NCI-H1436 (cell line): ENCODE results near the gene DCC.

Experiments
- DNase-seq: peaks from one replicate; lab custom pipeline; 2025; lab: John Stamatoyannopoulos, UW

The DCC gene

DNA sequence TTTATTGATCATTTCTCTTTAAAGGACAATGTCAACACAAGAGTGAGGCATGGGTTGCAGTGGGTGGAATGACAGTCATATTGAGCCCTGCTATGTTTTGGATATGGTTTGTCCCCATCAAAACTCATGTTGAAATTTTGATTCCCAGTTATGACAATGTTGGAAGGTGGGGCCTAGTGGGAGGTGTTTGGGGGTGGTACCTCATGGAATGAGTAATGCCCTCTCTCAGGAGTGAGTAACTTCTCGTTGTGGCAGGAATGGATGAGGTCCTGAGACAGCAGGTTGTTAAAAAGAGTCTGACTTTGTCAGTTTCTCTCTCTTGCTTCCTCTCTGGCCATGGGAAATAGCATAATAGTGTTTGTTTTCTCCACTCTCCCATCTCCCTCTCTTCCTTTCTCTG lies 345.3 kb downstream of the DCC start:
- no peak for DNase-seq

DNA sequence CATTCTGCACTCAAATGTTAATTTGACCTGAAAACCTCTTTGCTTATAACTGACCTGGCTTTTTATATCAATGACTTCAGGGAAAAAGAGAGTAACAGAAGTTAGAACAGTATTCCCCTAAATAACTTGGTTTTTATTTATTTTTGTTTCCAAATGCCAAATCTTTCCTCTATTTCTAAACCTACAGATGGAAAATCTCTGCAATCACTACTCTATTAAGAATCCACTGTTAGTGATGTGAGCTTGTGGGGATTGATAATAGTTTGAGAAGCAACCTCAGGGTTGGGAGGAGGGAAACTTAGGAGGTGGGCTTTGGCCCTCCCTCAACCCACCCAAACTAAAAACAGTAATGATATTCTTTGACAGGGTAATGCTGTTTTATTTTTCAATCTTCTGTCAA lies 351.8 kb downstream of the DCC start:
- DNase-seq = no peak

DNA sequence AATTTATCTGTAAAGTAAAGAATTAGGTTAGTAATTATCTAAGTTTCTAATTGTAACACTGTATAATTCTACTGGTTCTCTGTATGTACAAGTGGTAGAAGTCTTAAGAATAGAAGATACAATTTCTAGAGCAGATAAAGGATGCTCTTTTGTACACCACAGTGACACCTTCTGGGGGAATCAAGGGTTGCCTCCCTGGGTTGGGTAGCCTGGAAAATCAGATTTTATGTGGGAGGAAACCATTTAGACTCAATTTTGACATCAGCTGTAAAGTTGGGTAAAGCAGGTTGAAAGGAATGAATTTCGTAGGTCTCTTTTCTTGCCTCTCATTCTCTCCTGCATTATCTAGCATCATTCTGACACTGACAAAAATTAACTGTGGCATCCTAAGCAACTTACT lies 354.8 kb downstream of the DCC start:
- DNase-seq = no peak

DNA sequence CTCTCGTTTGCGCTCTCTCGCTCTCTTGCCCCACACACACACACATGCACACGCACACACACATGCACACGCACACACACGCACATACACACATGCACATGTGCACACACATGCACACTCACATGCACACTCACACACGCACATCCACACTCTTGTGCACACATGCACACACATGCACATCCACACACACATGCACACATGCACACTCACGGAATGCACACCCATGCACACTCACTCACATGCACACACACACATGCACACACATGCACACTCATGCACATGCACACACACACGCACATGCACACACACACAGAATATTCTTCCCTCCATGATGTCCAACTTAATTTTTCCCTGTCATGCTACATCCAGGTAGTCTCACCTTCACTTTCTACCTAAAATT lies 360.1 kb downstream of the DCC start:
- DNase-seq = no peak

- DNase-seq = no peak
These were observed 360.8 kb downstream of the DCC start for GRCh38 chr18:52700816-52701215.

GRCh38 chr18:52701219-52701935 lies 361.4 kb downstream of the DCC start:
- no peak for DNase-seq

GRCh38 chr18:52715421-52715820 lies 375.4 kb downstream of the DCC start:
- DNase-seq = no peak

DNA sequence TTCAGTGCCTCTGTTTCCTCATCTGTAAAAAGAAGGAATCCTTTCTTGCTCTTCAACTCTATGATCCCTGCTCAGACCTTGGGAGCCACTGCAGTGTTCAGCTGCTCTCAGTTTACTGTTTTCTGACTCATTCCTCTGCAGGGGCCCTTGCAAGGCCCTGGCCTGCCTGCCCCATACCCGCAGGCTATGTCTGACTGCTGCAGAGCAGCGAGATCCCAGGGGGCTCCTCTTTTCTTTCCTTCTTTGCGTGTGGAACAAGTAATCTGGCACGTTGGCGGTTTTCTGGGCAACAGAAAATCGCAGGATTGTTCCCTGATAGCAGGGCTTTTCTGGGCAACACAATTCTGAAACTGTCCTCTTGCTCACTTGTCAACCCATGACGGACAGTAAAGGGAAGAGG lies 376.0 kb downstream of the DCC start:
- DNase-seq = no peak

- DNase-seq = no peak
These were observed 377.0 kb downstream of the DCC start for GRCh38 chr18:52716973-52717372.

- DNase-seq = no peak
These were observed 382.9 kb downstream of the DCC start for GRCh38 chr18:52722904-52723303.

DNA sequence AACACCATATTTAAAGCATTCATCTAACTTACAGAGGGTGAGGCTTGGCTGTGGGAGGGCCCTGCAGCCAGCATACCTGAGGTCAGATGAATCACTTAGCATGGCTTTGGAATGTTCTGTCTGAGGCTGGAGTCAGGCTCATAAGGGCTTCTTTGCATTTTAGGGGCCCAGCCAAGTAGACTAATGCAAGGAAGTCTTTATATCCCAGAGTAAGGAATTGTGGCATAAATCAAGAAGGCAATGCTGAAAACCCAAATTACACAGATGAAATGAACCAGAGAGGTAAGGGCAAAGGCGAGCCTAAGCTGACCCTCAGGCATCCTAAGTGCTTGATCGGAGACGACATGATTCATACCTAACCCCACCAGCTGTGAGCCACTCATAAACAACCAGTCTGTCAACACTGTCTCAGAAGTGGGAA lies 383.6 kb downstream of the DCC start:
- DNase-seq = no peak

DNA sequence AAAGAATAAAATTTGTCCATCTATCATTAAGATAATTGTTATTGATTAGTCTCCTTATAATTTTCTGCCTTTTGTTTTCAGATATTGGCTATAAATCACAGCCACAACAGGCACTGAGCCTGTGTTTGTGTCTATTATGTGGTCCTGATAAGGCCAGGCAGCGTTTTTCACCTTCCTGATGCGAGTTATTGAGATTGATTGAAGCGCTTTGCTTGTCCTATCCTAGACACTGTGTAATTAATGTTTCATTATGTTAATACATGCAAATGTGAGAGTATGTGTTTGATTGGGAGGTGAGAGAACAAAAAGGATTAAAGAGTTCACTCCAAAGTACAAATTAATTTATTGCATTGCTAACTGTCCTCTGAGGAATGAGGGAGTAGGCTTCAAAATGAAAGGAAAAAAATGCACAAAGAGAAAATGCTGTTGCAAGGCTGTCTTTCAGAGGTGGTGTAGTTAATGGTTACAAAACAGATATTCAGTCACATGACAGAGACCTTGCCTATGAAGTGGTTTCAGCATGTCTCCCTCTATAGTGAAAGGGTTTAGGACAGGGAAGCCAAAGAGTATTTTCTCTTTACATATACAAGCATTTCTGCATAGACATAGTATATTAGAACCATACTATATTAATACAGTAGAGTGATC lies 391.1 kb downstream of the DCC start:
- DNase-seq = no peak

- no peak for DNase-seq
These were observed 398.9 kb downstream of the DCC start for GRCh38 chr18:52738946-52739345.

- DNase-seq = no peak
These were observed 407.0 kb downstream of the DCC start for GRCh38 chr18:52746986-52747385.

DNA sequence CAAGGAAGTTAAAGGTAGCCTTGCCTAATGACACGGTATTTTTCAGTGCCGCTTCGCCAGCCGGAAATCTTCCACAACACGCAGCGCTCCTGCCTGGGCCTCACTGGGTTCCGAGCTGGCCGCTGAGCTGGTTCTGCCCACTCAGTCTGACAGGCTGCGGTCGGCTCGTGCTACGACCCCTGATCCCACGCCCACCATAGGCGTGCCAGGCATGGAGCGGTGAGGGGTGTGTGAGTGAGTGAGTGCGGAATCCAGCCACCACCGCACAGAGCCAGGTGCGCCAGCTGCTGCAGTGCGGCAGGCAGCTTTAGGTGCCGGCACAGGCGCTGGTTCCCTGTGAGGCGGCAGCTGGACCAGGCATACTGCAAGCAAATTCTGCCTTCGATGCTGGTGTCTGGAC lies 407.9 kb downstream of the DCC start:
- DNase-seq = no peak

DNA sequence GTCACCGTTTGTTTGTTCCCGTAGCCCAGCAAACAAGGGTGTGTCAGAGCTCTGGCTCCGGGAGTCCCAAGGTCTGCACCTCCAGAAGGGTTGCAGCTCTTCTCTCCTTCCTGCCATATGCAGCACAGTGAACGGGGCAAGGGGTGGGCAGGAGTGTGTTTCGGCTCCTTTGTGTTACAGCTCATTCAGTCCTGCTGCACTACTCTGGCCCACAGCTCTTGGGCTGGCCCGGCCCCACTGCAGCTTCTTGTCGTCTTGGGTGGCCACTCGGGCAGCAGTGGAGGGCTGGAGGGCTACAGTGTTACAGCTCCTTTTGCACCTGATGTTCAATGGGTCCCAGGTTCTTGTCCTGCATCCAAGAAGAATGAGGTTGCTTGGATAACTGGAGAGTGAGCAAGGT lies 408.3 kb downstream of the DCC start:
- DNase-seq = no peak

DNA sequence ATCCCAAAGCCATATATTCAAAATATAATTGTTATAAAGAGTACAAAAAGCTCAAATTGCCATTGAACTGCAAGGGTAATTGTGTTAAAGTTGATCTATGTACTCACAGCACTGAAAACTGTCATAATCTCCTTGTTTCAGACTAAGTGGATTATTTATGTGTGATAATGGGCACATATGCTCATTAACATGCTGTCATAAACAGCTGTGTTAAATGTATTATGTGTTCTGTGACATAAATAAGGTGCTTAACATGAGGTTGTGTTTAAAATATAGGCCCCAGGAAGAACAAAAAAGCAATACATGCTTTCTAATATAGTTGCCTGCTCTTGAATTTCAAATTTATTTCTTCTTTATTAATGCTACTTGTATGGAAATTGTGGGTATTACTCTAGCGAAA lies 409.5 kb downstream of the DCC start:
- DNase-seq = no peak

DNA sequence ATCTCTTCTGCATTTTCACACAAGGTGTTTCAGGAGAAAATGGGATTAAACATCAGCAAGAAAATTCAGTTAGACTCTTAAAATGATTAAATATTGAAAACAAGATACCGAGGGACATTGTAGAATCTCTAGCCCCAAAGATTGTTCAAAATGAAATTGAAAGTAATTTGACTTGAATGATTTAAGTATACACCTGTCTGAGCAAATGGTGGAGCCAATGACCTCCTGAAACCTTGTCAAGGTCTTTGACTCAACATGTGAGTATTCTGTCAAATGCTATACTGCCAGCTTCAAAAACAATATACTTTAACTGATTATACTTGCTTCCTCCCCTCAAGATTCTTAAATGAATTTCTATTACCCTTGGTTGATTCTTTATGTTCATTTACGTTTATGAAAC lies 411.0 kb downstream of the DCC start:
- DNase-seq = no peak

GRCh38 chr18:52764316-52764715 lies 424.3 kb downstream of the DCC start:
- no peak for DNase-seq

DNA sequence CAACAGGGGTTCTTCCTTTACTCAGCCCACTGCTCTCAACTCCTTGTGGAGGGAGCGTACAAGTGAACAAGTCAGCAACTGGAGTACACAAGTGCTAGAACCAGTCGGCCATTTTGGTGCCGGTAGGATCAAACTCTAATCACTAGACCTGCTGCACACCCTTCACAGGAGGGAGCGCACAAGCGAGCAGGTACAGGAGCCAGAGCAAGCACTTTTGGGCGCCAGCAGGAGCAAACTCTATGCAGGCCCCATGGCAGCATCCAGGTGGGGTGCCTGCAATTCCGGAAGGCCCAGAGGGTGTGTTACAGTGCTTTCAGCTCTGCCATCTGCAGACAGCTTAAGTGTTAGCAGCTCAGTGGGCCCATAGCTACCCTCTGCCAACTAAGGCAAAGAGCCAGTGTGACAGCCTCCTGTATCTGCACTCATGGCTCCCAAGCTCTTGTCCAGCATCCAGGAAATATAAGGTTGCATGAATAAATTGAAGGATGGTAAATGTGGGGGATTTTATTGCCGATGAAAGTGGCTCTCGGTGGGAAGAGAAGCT lies 426.1 kb downstream of the DCC start:
- no peak for DNase-seq

GRCh38 chr18:52781113-52781512 lies 441.1 kb downstream of the DCC start:
- no peak for DNase-seq

GRCh38 chr18:52791321-52791720 lies 451.3 kb downstream of the DCC start:
- DNase-seq = no peak

DNA sequence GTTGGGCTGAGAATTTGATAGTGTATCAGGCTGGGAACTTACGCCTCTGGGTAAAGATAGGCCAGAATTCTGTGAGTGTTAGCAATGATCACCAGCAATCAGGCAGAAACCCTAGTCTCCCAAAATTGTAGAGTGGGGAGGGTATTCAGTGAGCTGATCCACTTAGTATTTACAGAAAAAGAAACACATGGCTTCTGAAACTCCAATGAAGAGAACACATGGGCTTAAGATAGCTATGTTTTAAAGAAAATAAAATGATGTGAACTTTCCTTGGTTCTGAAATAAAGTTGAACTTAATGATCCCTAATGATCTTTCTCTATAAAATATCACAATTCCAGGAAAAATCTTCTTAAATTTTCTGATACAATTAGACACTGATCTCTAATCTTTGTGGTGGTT lies 472.8 kb downstream of the DCC start:
- no peak for DNase-seq
